GM10248 (cell line): ENCODE data around the gene NUMB.

Source experiments
- CTCF ChIA-PET: fragments of 300-600 bp; sonication (Branson Sonifier 250); formaldehyde crosslinking; extraction: SDS; loops from one replicate; lab custom pipeline; 2021; ENCODE audit warnings: antibody characterized with exemption; lab: Yijun Ruan, JAX
- POLR2A ChIA-PET: fragments of 350-650 bp; sonication (Branson Sonifier 250); formaldehyde crosslinking; extraction: SDS; loops from one replicate; lab custom pipeline; 2020; ENCODE audit warnings: antibody characterized with exemption; lab: Yijun Ruan, JAX
- DNase-seq: peaks from one replicate; pipeline ENCODE4 v3.0.0; 2012; ENCODE audit errors: extremely low spot score
- TF ChIP-seq, protein P1 (sequence below): IDR thresholded peaks from 2 replicates; pipeline ENCODE4 v1.5.1; 2012; ENCODE audit warnings: mild to moderate bottlenecking, low read depth; ENCODE audit errors: extremely low read depth, missing control alignments, control extremely low read depth

The NUMB gene

GRCh38 chr14:73249108-73249507, 209.2 kb downstream of the NUMB start:
- ChIA-PET POLR2A (no interaction called here), CTCF (interaction anchor here (0.7 to 0.8 kb wide), 2 partner anchors 9 to 14 kb away, joined by 3 read pairs; no protein-coding TSS in a partner anchor)
- TF ChIP-seq, protein P1, sequence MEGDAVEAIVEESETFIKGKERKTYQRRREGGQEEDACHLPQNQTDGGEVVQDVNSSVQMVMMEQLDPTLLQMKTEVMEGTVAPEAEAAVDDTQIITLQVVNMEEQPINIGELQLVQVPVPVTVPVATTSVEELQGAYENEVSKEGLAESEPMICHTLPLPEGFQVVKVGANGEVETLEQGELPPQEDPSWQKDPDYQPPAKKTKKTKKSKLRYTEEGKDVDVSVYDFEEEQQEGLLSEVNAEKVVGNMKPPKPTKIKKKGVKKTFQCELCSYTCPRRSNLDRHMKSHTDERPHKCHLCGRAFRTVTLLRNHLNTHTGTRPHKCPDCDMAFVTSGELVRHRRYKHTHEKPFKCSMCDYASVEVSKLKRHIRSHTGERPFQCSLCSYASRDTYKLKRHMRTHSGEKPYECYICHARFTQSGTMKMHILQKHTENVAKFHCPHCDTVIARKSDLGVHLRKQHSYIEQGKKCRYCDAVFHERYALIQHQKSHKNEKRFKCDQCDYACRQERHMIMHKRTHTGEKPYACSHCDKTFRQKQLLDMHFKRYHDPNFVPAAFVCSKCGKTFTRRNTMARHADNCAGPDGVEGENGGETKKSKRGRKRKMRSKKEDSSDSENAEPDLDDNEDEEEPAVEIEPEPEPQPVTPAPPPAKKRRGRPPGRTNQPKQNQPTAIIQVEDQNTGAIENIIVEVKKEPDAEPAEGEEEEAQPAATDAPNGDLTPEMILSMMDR = no peak
- DNase-seq = no peak

- ChIA-PET POLR2A (no interaction called here), CTCF (interaction anchor here (0.7 to 0.8 kb wide), 2 partner anchors 10 to 14 kb away, joined by 3 read pairs; no protein-coding TSS in a partner anchor)
- no peak for DNase-seq
- TF ChIP-seq, protein P1 = no peak
These were observed 210.1 kb downstream of the NUMB start for GRCh38 chr14:73248108-73248868.

DNA sequence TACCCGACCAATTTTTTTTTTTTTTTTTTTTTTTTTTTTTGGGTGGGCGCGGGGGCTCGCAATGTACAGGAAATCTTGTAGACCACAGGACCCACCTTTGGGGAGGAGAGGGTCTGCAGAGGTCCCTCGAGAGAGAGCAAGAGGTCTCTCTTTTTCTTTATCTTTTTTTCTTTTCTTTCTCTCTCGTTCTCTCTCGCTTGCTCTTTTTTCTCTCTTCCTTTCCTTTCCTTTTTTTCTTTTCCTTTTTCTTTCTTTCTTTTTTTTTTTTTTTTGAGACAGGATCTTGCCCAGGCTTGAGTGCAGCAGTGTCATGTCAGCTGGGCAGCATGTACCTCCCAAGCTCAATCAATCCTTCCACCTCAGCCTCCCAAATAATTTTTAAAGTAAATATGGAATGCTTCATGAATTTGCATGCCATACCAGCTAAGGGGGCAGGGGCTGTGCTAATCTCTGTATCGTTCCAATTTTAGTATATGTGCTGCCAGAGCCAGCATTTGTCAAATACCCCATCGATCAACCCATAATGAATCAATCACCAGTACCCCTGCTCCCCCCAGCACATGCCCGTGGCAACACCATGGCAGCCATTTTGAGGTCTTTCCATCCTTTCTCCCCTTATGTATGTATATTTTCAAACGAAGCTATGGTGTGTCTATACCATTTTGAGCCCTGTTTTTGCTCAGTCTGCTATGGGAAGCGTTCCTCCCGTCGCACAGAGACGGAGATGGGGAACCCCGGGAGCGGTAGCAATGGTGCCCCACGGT, 211.8 kb downstream of the NUMB start:
- TF ChIP-seq, protein P1 = no peak
- POLR2A ChIA-PET = no interaction called here
- DNase-seq = no peak
- CTCF ChIA-PET = interaction anchor here (1.3 to 3.2 kb wide), 2 partner anchors 15 to 17 kb away, joined by 3 to 16 read pairs; no protein-coding TSS in a partner anchor

DNA sequence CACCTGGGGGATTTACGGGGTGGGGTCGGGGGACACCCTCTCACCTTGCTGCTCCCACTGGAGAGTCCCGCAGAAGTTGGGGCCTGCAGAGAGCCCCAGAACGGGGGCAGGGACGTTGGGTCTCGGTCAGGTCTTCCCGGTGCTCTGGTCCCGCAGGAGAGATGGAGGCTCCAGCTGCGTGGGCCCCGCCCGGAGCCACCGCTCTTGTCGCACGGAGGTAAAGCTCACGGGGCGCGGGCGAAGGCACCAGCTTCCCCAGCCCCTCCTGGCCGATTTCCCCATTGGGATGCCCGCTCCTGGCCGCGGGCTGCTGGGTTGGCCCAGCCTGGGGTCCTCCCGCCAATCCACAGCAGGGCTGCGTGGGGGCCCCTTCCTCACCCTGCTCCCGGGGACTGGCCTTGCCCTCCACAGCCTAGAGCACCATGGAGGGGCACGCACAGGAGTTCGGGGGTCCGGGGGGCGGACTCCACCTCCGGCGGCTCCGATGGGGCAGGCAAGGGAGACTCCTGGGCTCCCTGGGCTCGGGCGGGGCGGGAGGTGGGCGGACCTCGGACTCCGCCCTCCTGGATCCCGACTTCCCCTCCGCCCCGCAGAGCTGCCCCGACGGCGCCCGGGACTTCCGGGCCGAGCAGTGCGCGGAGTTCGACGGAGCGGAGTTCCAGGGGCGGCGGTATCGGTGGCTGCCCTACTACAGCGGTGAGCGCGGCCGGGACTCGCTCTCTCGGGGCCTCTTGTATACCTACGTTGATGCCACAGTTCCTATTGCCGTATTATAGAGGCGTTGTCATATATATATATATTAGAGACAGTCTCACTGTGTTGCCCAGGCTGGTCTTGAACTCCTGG, 212.6 kb downstream of the NUMB start:
- ChIA-PET CTCF (interaction anchor here (1.3 to 3.2 kb wide), 2 partner anchors 14 to 18 kb away, joined by 3 to 16 read pairs; no protein-coding TSS in a partner anchor), POLR2A (no interaction called here)
- TF ChIP-seq, protein P1 = no peak
- peak; percentile 76 for DNase-seq

DNA sequence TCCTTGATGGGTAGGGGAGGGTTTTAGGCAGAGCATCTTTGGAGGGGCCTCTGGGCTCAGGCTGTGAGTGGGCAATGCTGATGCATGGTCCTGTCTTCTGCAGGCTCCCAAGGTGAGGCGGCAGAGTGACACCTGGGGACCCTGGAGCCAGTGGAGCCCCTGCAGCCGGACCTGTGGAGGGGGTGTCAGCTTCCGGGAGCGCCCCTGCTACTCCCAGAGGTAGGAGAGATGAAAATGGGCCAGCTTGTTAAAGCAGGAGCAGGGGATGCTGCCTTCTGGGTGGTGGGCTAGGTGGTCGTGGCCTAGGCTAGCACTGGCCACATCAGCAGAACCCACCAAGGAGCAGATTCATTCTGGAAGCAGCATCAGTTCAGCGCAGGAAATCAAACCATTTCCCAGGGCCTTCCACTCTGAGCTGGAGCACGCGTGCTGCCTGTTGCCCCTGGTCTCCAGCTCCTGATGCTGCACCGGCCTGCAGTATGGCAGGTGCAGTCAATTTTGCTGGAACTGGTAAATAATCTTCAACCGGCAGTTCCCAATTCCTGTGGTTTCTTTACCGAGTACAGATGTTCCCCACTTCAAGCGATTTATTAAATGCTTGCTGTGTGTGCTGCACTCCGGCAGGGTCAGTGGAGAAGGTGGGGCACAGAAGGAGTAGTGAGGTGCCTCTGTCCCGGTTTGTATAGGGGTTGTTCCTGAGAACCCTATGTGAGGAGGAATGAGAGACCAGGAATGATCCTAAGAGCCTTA, 213.6 kb downstream of the NUMB start:
- DNase-seq = no peak
- CTCF ChIA-PET = interaction anchor here (3.2 kb wide), 1 partner anchor 13 kb away, joined by 16 read pairs; no protein-coding TSS in a partner anchor
- TF ChIP-seq, protein P1 = no peak
- POLR2A ChIA-PET = interaction anchor here (0.5 kb wide), 1 partner anchor 11 kb away, joined by 3 read pairs; no protein-coding TSS in a partner anchor
